Endothelial cell of umbilical vein (primary cell): Measurements from ENCODE around the gene WDTC1. TPM values are rescaled to one million over a fixed set of nuclear protein-coding genes. Genes with fewer than 3 reads are reported as not detected.

ENCODE experiments used
- BruUV-seq: library from RNA; stranded (reverse); fragments of 400-500 nt; replicated peaks from 2 replicates; lab custom pipeline; 2021; lab: Mats Ljungman, UMichigan
- CTCF ChIA-PET: fragments of 300-600, 350-600 bp; sonication (Branson Sonifier 250); formaldehyde crosslinking; loops from one replicate; lab custom pipeline; 2021; ENCODE audit warnings: antibody characterized with exemption, inconsistent platforms; lab: Charles Lee
- POLR2A ChIA-PET: fragments of 300-600, 350-600 bp; sonication (Branson Sonifier 250); formaldehyde crosslinking; loops from one replicate; lab custom pipeline; 2021; ENCODE audit warnings: antibody characterized with exemption, inconsistent platforms; lab: Charles Lee
- DNase-seq: peaks from one replicate; pipeline ENCODE4 v3.0.0-alpha.2; 2011; ENCODE audit warnings: low read depth, low spot score
- FAIRE-seq: peaks from 2 replicates; lab custom pipeline; 2011; peaks lifted over from hg19 to GRCh38; lab: Jason Lieb, UNC
- H2AFZ ChIP-seq: 2 replicates; pipeline ENCODE4 v1.6.0; 2012; ENCODE audit warnings: low read depth, low read length, control low read depth, inconsistent platforms
- H3K27ac ChIP-seq: 2 replicates; pipeline ENCODE4 v1.5.1; 2011; ENCODE audit warnings: low read depth, mild to moderate bottlenecking, control low read depth, low read length, moderate library complexity; ENCODE audit not compliant: insufficient read depth
- H3K27me3 ChIP-seq, 2 experiments: 2 replicates each; pipeline versions ENCODE4 v1.6.0 to v1.6.1; 2011; ENCODE audit warnings: low read length in 2 of 2, mixed read lengths in 1 of 2; ENCODE audit not compliant: control insufficient read depth in 2 of 2, insufficient read depth in 2 of 2
- H3K36me3 ChIP-seq, 2 experiments: 2 replicates in 1 of 2; 3 replicates in 1 of 2; pipeline ENCODE4 v1.5.1; 2011; ENCODE audit warnings: low read length in 2 of 2, mild to moderate bottlenecking in 1 of 2, moderate library complexity in 1 of 2; ENCODE audit not compliant: control insufficient read depth in 2 of 2, insufficient read depth in 2 of 2; ENCODE audit errors: extremely low read depth in 1 of 2
- H3K4me1 ChIP-seq: 3 replicates; pipeline ENCODE4 v1.5.1; 2011; ENCODE audit warnings: mild to moderate bottlenecking, low read length; ENCODE audit not compliant: control insufficient read depth, insufficient read depth; ENCODE audit errors: extremely low read depth
- H3K4me2 ChIP-seq: 2 replicates; pipeline ENCODE4 v1.6.1; 2011; ENCODE audit warnings: low read length, control low read depth, mixed read lengths; ENCODE audit not compliant: insufficient read depth
- H3K4me3 ChIP-seq, 3 experiments: fragments of 200-600 bp in 1 of 3; sonication (generic), shearing (Covaris generic) in 1 of 3; replicated peaks in 1 of 3; 2 replicates each; pipeline ENCODE4 v1.5.1; 2011 to 2016; ENCODE audit warnings: control low read depth in 3 of 3, low read length in 3 of 3, mild to moderate bottlenecking in 2 of 3, inconsistent platforms in 1 of 3, low read depth in 1 of 3, moderate library complexity in 1 of 3; ENCODE audit not compliant: insufficient read depth in 1 of 3
- H3K79me2 ChIP-seq: 2 replicates; pipeline ENCODE4 v1.6.0; 2012; ENCODE audit warnings: low read length, inconsistent platforms; ENCODE audit not compliant: control insufficient read depth, insufficient read depth
- H3K9ac ChIP-seq: replicated peaks from 2 replicates; pipeline ENCODE3; 2011; ENCODE audit warnings: low read length, control low read depth; ENCODE audit not compliant: insufficient read depth; ENCODE audit errors: extremely low read depth
- H3K9me1 ChIP-seq: replicated peaks from 3 replicates; pipeline ENCODE4 v1.6.0; 2011; ENCODE audit warnings: mild to moderate bottlenecking, low read length; ENCODE audit not compliant: control insufficient read depth, insufficient read depth; ENCODE audit errors: extremely low read depth
- H3K9me3 ChIP-seq: replicated peaks from 2 replicates; pipeline ENCODE4 v1.5.1; 2012; ENCODE audit warnings: low read length, inconsistent platforms; ENCODE audit not compliant: control insufficient read depth, insufficient read depth
- H4K20me1 ChIP-seq: replicated peaks from 2 replicates; pipeline ENCODE3; 2011; ENCODE audit warnings: mild to moderate bottlenecking, low read length; ENCODE audit not compliant: control insufficient read depth, insufficient read depth; ENCODE audit errors: extremely low read depth
- CTCF ChIP-seq, 2 donors: IDR thresholded peaks; 1 replicate in 1 of 2; 2 replicates in 1 of 2; pipeline ENCODE4 v1.5.1; 2011; ENCODE audit warnings: low read length in 2 of 2, mild to moderate bottlenecking in 2 of 2, moderate library complexity in 2 of 2, control low read depth in 1 of 2, inconsistent platforms in 1 of 2, low read depth in 1 of 2; ENCODE audit not compliant: insufficient read depth in 1 of 2; ENCODE audit errors: extremely low read depth in 1 of 2
- EZH2 ChIP-seq: IDR thresholded peaks from 2 replicates; pipeline ENCODE4 v1.6.1; 2012; ENCODE audit warnings: borderline replicate concordance, low read depth, mild to moderate bottlenecking, moderate library complexity, low read length, inconsistent platforms; ENCODE audit not compliant: severe bottlenecking
- FOS ChIP-seq: IDR thresholded peaks from 2 replicates; pipeline ENCODE4 v1.6.1; 2011; ENCODE audit warnings: mild to moderate bottlenecking, low read length, moderate library complexity, borderline replicate concordance; ENCODE audit not compliant: insufficient read depth
- GATA2 ChIP-seq: IDR thresholded peaks from 2 replicates; pipeline ENCODE4 v1.7.0; 2011; ENCODE audit warnings: low read depth, mild to moderate bottlenecking, moderate library complexity, mixed read lengths, low read length; ENCODE audit not compliant: insufficient read length, insufficient read depth
- JUN ChIP-seq: IDR thresholded peaks from 2 replicates; pipeline ENCODE4 v1.6.1; 2011; ENCODE audit warnings: borderline replicate concordance, low read depth; ENCODE audit not compliant: insufficient read length, insufficient read depth
- MAX ChIP-seq: IDR thresholded peaks from 2 replicates; pipeline ENCODE4 v1.6.1; 2011; ENCODE audit not compliant: insufficient read depth, insufficient read length
- POLR2A ChIP-seq: IDR thresholded peaks from 2 replicates; pipeline ENCODE4 v1.6.1; 2012; ENCODE audit warnings: low read depth, mild to moderate bottlenecking, control low read depth, low read length
- POLR2AphosphoS5 ChIP-seq: IDR thresholded peaks from 2 replicates; pipeline ENCODE4 v1.6.1; 2012; ENCODE audit warnings: low read depth, mild to moderate bottlenecking, control low read depth, low read length, moderate library complexity; ENCODE audit not compliant: insufficient read depth
- dilution Hi-C: fragments of 300-500 bp; cut with MboI; formaldehyde crosslinking; loops from one replicate; pipeline ENCODE4 v1.15.0; 2019; ENCODE audit warnings: low sequenced_read_pairs; ENCODE audit not compliant: extremely low pct_ligation_motif_present
- intact Hi-C: fragments of 100-400 bp; cut with micrococcal nuclease; formaldehyde crosslinking; loops from one replicate; pipeline ENCODE4 v1.10.0; 2022
- polyA plus RNA-seq, 4 experiments: library from polyadenylated mRNA; depleted of rRNA in 3 of 4; stranded (reverse) in 3 of 4; unstranded in 1 of 4; fragments of >200 nt; gene quantifications; 2 replicates each; pipeline versions ENCODE4 v1.2.1 to v1.2.3, GENCODE V29; 2011 to 2012; ENCODE audit warnings: missing spikeins in 1 of 4
- total RNA-seq: library from RNA; stranded (reverse); gene quantifications from 2 replicates; pipeline ENCODE4 v1.2.3, GENCODE V29; 2021

Gene WDTC1
- total and polyA plus RNA-seq, 2 donors (not counting 3 experiments of a cell fraction or from before 2014, with no cell fraction given): 15.4 to 27.6 TPM

GRCh38 chr1:27301052-27301422 is 66.6 kb downstream of the WDTC1 start:
- DNase-seq (no peak), FAIRE-seq (no peak)
- H3K27me3 ChIP-seq: no peaks in the 10 kb centered on the region
- H3K9me1 ChIP-seq: no peaks in the 10 kb centered on the region
- ChIA-PET CTCF (interaction anchor here (0.6 to 10.9 kb wide), 38 partner anchors 9 to 362 kb away, joined by 3 to 275 read pairs (median 5); partner anchors contain the start of genes AHDC1, CD164L2, GPR3 and MAP3K6), POLR2A (no interaction called here)
- no peak overlapping the region for H2AFZ ChIP-seq
- no TSS peak for BruUV-seq
- no peaks in the 10 kb centered on the region for H4K20me1 ChIP-seq
- no peak overlapping the region for H3K4me3 ChIP-seq
- dilution Hi-C loops (no loop called here), intact Hi-C loops (loop anchor here (1.0 to 5.0 kb wide), 6 partner anchors 22 to 361 kb away; partner anchors contain the start of genes GPR3 and TMEM222)
- TF ChIP-seq CTCF (IDR thresholded peaks at IDR 0.05; ENCODE audit: extremely low read depth in 1 of 2, insufficient read depth in 1 of 2, low read depth in 1 of 2, low read length in 2 of 2) (no peak), GATA2 (no peak), FOS (no peak), POLR2AphosphoS5 (no peak), MAX (no peak), EZH2 (no peak), JUN (no peak), POLR2A (no peak)
- no peaks in the 10 kb centered on the region for H3K79me2 ChIP-seq
- H3K4me2 ChIP-seq: no peak overlapping the region
- no peaks in the 10 kb centered on the region for H3K4me1 ChIP-seq
- H3K9ac ChIP-seq: no peak overlapping the region
- peaks cover 0 to 21% of the 10 kb centered on the region in 2 experiments for H3K36me3 ChIP-seq
- no peaks in the 10 kb centered on the region for H3K9me3 ChIP-seq
- no peak overlapping the region for H3K27ac ChIP-seq
